ENCODE results near the gene CAB39.
"Not testable (repeated sequence)": the region's sequence is repeated elsewhere in the genome, so short reads cannot be mapped to it uniquely, and the experiment has no call there.

Gene CAB39

DNA sequence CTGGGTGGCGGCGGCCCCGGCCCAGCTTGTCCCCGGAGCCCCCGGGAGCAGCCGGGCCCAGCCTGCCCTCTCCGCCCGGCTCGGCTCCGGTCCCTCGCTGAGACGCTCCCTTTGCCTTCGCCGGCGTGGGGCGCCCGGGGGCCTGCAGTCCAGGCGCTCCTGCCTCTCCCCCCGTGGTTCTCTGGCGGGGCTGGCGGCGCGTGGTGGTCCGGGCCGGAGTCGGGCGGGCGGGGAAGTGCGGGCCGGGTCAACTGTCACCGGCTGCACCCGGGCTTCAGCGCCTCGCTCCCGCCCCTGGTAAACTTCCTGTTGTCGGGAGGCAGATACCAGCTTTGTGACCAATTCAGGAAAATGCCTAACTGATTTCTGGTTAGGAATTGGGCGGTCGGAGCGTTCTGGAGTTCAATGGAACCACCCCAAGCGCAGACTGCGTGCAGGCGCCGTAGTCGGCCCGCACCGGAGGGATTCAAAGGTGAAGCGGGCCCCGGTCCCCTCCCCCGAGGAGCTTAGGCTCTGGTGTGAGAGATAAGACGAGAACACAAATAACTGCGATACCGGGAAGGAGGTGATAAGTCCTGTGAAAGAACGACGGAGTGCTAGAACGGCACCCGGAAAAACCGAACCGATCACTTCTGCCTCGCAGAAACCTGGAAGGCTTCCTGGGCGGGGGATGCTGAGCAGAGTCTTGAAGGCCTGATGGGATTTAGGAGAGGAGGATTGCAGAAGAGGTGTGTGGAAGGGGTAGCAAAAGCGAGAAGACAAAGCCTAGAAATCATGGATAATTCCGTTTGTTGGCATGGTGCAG is 891 bp downstream of the CAB39 start:
- peak; percentile 22 to 35 for DNase-seq (ENCODE audit: low read depth in 1 of 2, low spot score in 1 of 2)

DNA sequence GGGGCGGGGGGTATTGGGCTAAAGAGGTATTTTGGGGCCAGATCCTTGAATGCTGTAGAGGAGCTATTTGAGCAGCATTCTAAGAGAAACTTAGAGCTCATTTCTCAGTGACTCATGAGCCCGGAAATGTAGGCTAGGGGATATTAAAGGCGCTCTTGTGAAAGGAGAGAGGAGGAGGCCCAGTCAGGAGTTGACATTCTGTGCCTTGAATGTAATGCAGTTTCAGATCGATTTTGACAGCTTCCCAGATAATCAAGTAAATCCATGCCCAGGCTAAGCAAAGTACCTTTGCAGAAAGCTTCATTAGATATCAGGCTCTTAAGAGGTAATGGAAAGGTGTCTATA is 1.5 kb downstream of the CAB39 start:
- peak in 1 of 2 donors; percentile 39 for DNase-seq (ENCODE audit: low read depth in 1 of 2, low spot score in 1 of 2)

DNA sequence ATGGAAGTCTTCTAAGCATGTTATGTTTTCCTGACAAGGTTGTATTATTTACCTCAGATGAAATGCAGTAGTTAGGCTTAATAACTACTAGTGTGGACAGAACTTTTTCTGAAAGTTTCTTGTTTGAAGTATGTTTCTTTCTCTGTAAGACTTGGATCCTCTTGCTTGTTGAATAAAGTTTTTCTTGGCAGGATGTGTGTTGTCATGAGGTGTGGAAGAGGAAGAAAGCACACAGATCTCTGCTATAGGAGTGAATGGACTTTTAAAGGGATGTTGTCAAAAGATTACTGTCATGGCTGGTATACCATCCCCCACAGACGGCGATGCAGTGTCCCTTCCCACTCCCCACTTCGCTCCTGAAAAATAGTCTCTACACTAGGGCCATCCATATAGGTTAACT is 2.6 kb downstream of the CAB39 start:
- no peak for DNase-seq (ENCODE audit: low read depth in 1 of 2, low spot score in 1 of 2)

DNA sequence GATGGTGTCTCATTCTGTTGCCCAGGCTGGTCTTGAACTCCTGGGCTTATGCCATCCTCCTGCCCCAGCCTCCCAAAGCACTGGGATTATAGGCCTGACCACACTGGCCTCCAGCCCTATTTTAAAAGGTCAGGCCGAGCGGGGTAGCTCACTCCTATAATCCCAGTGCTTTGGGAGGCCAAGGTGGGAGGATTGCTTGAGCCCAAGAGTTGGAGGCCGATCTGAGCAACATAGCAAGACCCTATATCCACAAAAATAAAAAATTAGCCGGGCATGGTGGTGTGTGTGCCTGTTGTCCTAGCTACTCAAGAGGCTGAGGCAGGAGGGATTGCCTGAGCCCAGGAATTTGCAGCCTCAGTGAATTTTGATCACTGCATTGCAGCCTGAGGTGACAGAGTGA is 3.9 kb downstream of the CAB39 start:
- DNase-seq (ENCODE audit: low read depth in 1 of 2, low spot score in 1 of 2): no peak

DNA sequence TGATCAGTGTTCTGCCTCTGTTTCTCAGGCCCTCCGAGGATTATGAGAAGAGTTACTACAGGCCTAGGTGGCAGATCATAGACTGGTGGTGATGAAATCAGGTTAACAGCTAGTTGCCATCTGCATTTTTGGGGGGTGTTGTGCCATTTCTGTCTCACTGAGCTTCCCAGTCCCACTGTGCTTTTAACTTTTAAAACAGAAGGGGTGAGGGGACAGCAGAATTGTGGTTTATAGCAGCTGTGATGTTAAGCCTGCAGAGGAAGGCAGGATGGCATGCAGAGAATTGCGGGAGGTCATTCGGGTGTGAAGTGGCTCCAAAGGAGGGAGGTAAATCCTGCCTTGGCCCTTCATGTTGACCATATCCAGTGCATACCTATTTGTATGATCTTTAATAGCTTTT is 5.0 kb downstream of the CAB39 start:
- DNase-seq (ENCODE audit: low read depth in 1 of 2, low spot score in 1 of 2): no peak

DNA sequence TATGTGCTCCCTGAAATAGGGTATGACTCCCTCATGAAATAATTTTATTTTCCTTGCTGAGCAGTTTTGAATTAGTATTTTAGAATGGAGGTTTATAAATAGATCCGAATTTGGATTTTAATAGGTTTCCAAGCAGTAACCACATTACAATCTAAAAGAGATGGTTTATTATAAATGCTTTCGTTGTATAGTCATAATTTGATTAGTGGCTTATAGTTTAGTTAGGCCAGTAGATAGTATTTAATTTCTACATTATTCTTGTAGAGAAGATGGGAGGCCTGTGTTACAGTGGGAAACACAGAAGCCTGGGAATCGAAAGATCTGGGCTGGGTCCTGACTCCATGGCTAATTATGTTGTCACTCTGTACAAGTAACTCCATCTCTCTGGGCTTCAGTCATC is 6.7 kb downstream of the CAB39 start:
- no peak for DNase-seq (ENCODE audit: low read depth in 1 of 2, low spot score in 1 of 2)

DNA sequence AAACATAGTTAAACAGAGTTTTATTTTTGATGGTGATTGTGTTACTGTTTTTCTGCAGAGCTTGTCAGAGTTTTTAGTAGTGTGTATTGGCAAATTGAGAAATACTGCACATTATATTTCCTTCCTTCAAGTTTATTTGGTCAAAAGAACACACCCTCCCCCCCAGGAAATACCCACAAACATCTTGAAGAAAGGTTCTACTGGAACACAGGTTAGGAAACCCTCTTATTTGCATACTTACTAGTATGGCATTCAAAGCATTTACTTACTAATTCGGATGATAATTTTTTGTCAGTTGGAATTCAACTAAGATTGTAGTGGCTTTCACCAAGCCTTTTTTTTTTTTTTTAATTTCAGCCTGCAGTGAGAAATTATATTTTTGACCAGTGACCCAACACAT is 9.1 kb downstream of the CAB39 start:
- DNase-seq (ENCODE audit: low read depth in 1 of 2, low spot score in 1 of 2): no peak

DNA sequence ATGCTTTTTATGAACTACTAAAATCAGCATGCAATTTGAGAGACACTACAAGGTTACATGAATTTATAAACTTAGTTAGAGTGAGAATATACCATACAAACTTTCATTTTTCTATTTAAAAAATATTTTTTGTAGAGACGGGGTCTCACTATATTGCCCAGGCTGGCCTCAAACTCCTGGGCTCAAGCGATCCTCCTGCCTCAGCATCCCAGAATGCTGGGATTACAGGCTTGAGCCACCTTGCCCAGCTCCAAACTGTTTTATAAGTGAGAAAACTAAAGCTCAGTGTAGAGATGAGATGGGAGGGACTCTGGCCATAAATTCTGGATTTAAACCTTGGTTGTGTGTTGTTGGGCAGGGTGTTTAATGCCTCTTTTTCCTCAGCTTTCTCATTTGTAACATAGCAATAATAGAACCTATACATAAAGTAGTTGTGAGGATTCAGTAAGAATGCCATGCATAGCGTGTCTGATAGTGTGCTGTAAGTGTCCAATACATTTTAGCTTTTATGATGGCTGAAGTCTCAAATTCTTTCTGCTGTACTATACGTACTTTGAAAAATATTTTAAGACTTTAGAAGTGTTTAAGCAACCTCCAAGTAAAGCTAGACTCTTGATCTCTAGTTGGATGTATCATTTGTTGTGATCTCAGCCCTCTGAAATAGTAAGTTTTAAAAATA is 9.7 kb downstream of the CAB39 start:
- no peak for DNase-seq (ENCODE audit: low read depth in 1 of 2, low spot score in 1 of 2)

DNA sequence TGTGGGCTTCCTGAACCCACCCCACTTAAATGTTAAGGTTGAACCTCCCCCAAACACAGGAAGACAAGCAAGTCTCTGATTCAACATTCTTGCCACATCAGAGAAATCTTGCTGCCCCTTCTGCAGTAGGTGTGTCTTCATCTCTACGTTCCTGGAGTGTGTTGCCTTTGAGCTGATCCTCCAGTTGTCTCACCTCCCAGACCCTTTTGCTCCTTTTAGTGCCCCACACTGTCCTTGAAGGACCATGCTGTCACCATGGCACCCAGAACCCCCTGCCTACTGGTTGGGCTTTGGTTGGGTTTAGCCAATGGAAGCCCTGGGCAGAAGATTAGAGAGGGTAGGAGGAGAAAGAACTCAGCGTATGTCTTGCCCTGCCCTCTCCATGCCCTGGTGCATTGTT is 10.7 kb downstream of the CAB39 start:
- peak in 1 of 2 donors; percentile 37 for DNase-seq (ENCODE audit: low read depth in 1 of 2, low spot score in 1 of 2)

DNA sequence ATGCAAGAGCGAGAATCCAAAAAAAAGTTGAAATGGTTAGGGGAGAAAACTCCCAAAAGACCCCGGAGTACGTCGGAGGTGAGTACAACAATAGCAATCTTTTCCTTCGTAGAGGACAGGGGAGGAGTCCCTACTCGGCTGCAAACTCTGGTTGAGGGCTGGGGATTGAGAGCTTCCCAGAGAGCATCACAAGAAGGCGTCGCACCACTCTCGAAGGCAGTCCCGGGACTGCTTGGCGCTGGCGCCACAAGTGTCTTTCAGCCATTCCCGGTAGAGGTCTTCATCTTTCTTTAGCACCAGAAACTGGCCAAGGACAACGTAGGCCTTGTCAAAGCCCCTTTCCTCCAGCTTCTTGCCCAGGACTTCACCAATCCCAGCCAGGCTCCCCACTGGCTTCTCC is 12.3 kb downstream of the CAB39 start:
- not testable (repeated sequence) for DNase-seq (ENCODE audit: low read depth in 1 of 2, low spot score in 1 of 2)

DNA sequence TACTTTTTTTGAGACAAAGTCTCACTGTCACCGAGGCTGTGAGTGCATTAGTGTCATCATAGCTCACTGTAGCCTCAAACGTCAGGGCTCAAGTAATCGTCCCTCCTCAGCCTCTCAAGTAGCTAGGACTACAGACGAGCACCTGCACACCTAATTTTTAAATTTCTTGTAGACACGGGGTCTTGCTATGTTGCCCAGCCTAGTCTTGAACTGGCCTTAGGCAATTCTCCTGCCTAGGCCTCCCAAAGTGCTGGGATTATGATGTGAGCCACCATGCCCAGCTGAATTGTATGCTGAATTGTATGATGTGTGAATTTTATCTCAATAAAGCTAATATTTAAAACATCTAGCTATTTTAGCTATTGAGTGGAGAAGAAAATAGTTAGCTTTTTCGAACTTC is 18.9 kb downstream of the CAB39 start:
- DNase-seq (ENCODE audit: low read depth in 1 of 2, low spot score in 1 of 2): no peak

DNA sequence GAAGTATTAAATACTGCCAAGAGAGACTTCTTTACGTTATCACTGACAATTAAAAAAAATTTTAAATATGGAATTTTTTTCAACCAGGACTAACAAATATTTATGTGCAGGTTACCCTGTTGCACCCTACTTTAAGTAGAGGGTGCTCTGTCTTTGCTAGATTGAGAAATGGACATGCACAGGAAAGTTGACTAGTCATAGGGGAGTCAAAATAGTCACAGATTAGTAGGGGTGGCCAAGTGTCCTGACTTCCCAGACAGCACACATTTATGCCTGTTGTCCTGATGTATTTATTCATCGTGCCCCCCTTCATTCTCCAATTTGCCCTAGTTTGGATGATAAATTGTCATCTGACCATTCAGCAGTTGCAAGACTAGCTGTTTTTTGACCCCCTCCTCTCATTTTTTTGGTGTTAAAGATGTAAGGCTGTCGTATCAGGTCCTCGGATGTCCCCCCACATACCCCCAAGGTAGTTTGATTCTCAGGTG is 20.3 kb downstream of the CAB39 start:
- DNase-seq (ENCODE audit: low read depth in 1 of 2, low spot score in 1 of 2): no peak

DNA sequence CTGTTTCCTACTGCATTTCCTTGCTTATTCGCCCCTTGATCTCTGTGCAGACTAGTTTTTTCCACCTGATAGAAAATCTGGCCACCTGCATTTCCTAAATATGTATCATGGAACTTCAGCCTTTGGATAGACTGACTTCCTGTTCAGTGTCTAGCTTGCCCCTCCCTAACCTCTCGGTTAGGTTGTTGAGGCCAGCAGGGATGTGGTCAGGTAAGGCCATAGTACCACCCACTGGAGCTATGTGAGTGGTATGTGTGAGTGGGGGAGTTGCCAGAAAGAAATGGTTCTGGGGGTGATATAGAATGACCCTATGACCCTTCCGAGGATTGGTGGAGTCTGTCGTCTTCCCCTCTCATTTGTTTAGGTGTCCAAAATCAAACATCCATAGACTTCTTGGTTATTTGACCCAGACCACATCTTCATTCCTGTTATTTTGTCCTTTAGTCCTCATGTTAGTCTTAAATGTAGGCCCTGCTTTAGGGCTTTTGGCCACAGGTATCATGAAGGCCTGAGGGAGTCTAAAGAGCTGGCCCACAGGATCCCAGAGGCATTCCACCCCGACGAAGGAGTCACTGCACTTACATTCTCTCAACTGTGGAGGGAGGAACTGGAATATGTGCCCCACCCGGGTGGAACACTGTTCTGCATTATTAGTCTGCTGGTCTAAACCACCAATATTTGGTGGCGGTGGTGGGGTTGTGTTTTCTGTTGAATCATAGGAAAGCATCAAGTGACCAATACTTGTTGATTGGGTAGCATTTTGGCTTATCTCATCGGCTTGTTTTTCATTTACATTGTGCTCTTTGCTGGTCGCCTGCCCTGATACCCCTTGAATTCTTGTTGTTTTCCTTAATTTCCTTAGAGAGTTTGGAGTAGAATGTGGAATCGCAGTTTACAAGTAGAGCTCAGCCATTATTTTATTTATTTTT is 21.9 kb downstream of the CAB39 start:
- DNase-seq (ENCODE audit: low read depth in 1 of 2, low spot score in 1 of 2): no peak

DNA sequence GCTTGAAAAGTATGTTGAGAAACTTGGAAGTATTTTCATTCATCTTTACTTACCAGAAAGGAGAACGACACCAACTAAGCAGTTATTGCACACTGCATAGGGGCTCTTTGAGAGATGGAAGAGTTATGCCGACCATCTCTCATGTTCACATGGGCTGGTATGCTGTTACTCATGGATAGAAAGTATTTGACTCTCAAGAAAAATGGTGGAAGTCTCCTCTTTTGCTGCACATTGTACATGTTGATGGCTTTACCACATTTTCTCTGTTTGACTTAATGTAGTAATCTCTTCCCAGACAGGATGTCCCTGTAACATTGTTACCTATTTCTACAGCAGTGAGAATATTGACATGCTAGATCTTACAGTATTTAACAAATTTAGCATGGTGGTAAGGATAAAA is 23.2 kb downstream of the CAB39 start:
- no peak for DNase-seq (ENCODE audit: low read depth in 1 of 2, low spot score in 1 of 2)

DNA sequence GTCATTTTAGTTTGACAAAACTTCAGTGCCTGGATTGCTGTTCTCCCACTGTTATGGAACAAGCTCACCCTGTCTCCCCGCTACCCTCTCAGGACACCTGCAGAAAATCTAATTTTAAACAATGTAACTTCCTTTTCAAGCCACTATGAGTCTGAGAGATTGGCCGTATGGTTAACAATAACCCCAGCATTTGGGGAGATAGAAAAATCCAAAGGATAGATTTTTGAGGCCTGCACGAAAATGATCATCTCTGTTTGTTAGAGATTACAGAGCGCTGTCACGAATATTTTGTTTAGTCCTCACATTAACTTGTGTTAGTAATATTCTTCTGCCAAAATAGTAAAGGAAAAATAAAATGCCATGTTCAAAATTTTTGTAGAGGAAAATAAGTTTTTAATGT is 24.7 kb downstream of the CAB39 start:
- no peak for DNase-seq (ENCODE audit: low read depth in 1 of 2, low spot score in 1 of 2)

DNA sequence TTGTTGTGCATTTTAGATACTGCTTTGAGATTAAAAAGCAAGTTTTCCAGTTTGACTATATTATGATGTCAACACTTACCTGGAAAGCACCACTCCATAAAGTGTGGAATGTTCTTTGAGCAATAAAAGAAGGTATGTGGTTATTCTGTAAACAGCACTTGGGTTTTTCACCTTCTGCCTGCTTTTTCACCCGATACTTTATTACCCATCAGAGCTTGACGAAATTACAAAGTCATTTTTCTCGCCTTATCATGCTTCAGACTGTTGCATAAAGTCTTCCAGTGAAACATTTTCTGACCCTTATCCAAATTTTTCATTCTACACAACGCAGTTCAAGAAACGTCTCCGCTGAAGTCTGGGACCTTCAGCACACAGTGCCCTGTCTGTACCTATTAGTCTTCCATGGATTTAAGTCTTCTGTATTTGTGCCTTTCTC is 25.2 kb downstream of the CAB39 start:
- DNase-seq (ENCODE audit: low read depth in 1 of 2, low spot score in 1 of 2): no peak

DNA sequence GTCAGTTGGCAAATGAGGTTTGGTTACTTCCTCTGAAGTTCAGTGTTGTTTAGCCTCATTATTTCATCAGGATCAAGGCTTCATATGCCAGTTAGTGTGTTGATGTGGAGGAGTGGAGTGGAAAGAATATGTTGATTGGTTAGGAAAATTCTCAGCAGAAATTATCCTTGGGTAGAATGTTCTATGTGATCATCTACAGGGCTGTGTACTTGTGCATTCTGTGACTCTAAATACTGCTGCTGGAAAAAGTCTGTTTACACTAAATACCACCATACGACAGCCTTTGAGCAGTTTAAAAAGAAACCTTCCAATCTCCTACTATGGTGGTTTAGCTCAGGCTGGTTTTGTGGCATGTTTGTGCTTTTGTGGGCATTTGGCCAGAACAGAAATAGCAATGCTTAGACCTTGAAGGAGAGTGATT is 25.8 kb downstream of the CAB39 start:
- DNase-seq (ENCODE audit: low read depth in 1 of 2, low spot score in 1 of 2): no peak

DNA sequence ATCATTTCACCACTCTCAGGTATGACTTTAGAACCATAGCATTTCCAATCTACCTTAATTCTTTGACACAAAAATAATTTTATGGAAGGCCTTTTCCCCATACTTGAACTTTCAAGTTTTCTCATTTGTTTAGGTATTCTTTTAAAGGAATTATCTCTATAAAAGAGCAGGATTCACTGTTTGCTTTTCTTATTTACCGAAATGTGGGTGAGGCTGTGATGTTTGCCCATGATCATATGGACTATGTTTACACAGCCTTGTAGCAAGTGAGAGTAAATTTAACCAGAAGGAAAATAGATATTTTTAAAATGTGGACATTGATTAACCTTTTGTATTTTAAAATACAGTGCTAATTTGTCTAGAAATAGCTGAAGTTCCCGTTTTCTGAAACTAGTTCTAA is 26.3 kb downstream of the CAB39 start:
- no peak for DNase-seq (ENCODE audit: low read depth in 1 of 2, low spot score in 1 of 2)

DNA sequence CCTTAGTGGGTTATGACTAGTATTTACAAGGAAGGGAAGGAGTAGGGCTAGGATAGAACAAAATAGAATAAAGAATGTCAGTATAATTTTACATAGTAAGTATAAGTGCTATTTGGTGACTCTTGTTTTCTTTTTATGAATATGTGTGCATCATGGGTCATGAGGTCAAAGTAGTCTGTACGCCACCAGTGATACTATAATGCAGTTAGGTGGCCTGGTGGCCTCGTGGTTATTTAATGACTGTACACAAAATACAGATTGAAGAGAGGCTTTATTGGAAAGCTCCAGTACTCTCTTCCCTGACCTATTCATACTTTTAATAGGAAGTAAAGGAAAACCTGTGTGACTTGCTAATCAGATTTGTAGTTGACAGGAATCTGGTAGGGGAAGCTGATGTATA is 27.3 kb downstream of the CAB39 start:
- DNase-seq (ENCODE audit: low read depth in 1 of 2, low spot score in 1 of 2): no peak

DNA sequence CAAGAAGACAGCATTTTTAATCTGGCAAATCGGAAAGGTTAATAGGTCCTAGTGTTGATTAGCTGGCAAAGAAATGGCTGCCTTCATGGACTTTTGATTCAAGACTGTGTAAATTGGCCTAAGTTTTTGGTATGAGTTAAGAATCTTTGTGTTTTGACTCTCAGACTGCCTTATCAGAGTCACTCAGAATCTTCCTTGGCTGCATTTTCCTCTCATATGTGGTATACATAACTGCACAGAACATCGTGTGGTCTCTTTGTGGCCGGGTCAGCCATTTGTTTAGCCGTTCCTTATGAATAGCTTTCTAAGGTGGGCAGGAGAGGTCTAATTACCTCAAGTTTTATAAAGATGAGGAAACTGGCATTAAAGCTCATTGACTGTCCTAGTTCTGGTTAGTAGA is 30.1 kb downstream of the CAB39 start:
- no peak for DNase-seq (ENCODE audit: low read depth in 1 of 2, low spot score in 1 of 2)

DNA sequence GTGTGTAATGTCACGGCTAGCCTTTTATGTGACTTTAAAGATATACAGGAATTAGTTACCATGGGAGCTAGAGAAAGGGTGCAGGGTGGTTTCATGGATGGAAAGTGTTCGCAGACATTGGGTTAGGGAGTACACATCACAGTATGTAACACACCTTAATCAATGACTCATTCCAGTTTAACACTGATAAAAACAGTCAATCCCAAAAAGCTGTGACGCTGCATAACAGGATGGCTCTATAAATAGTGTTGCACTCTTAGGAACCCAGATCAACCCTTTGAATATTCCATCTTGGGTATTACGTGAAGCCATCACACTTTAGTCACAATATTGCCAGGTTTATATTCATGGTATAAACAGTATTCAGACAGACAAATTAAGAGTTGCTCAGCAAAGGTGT is 33.6 kb downstream of the CAB39 start:
- DNase-seq (ENCODE audit: low read depth in 1 of 2, low spot score in 1 of 2): no peak

DNA sequence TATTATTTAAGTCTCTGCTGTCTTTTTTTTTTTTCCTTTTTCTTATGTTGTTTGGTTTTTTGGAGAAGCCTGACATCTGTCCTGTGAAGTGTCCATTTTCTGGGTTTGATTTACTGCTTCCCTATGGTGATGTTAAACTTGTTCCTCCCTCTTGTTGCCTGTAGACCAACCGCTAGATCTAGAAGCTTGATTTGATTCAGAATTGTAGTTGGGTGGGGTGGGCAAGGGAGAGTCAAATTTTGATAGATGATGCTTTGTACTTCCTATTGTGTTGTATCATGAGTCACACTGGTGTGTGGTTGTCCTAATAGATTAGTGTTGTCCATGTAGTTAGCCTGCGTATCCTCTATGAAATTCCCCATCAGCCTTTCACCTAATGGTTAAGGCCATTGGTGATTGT is 35.4 kb downstream of the CAB39 start:
- no peak for DNase-seq (ENCODE audit: low read depth in 1 of 2, low spot score in 1 of 2)

Data from activated CD4-positive, alpha-beta T cell treated with anti-CD3 and anti-CD28 coated beads, Interleukin-2, amount 50 U/mL, for 24 hours (primary cell).